IPS-18a (cell line): ENCODE data around the gene REC8.

Source experiments
- H3K27ac ChIP-seq: one replicate; pipeline ENCODE4 v1.5.1; 2013; ENCODE audit warnings: low read length
- H3K27me3 ChIP-seq: one replicate; pipeline ENCODE4 v1.6.1; 2013; ENCODE audit warnings: mild to moderate bottlenecking, low read length; ENCODE audit not compliant: control insufficient read depth, insufficient read depth
- H3K36me3 ChIP-seq: one replicate; pipeline ENCODE4 v1.6.1; 2013; ENCODE audit warnings: low read depth, low read length; ENCODE audit not compliant: control insufficient read depth
- H3K4me1 ChIP-seq: one replicate; pipeline ENCODE4 v1.6.1; 2013; ENCODE audit warnings: low read depth, low read length; ENCODE audit not compliant: control insufficient read depth
- H3K4me3 ChIP-seq: one replicate; pipeline ENCODE4 v1.5.1; 2013; ENCODE audit warnings: low read length
- H3K9ac ChIP-seq: one replicate; pipeline ENCODE4 v1.6.1; 2013; ENCODE audit warnings: mild to moderate bottlenecking, low read length, moderate library complexity
- H3K9me3 ChIP-seq: one replicate; pipeline ENCODE4 v1.6.1; 2013; ENCODE audit warnings: low read depth, low read length; ENCODE audit not compliant: control insufficient read depth

REC8 gene

DNA sequence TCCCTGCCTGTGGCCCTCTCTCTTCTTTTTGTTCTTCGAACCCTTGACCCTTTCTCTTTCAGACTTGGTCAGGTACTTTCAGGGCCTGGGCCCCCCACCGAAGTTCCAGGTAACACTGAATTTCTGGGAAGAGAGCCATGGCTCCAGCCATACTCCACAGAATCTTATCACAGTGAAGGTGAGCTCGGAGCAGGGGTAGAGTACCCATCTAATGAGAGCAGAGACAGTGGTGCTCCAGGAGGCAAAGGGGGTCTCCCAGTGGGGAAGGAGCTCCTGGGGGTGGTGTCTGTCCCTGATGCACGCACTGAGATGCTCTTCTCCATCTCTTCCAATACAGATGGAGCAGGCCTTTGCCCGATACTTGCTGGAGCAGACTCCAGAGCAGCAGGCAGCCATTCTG is 6.1 kb upstream of the REC8 start:
- Histone ChIP-seq H3K36me3 (peaks cover 8% of the 10 kb centered on the region), H3K4me1 (peaks cover 5% of the 10 kb centered on the region), H3K27me3 (no peaks in the 10 kb centered on the region), H3K9me3 (no peaks in the 10 kb centered on the region), H3K27ac (no peak overlapping the region), H3K9ac (no peak overlapping the region), H3K4me3 (no peak overlapping the region)

DNA sequence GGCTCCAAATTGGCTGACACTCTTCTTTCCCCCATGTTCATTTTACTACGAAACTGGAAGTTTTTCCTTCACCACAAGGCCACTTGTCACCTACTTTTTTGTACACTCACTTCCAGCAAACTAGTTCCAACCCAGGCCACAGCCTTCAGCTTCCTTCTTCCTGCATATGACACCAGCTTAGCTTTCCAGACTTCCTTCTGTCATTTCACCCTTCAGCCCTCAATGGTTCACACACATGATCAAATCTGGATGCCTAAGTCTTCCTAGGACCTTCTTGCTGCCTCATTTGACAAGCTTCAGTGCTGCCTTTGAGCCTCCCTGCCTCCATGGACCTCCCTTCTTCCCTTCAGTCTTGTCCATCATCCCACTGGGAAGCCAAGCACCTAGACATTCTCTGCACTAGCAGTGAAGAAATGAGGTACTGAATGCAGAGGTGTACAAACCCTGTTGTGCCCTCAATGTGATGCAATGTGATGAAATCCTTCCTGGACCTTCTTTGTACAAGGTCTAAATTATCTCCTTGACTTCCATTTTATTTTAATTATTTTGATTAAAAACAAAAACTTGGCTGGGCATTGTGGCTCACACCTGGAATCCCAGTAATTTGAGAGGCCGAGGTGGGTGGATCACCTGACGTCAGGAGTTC is 4.3 kb upstream of the REC8 start:
- Histone ChIP-seq H3K36me3 (peaks cover 7% of the 10 kb centered on the region), H3K4me3 (no peak overlapping the region), H3K27ac (no peak overlapping the region), H3K9me3 (no peaks in the 10 kb centered on the region), H3K9ac (no peak overlapping the region), H3K4me1 (peaks cover 5% of the 10 kb centered on the region), H3K27me3 (no peaks in the 10 kb centered on the region)

DNA sequence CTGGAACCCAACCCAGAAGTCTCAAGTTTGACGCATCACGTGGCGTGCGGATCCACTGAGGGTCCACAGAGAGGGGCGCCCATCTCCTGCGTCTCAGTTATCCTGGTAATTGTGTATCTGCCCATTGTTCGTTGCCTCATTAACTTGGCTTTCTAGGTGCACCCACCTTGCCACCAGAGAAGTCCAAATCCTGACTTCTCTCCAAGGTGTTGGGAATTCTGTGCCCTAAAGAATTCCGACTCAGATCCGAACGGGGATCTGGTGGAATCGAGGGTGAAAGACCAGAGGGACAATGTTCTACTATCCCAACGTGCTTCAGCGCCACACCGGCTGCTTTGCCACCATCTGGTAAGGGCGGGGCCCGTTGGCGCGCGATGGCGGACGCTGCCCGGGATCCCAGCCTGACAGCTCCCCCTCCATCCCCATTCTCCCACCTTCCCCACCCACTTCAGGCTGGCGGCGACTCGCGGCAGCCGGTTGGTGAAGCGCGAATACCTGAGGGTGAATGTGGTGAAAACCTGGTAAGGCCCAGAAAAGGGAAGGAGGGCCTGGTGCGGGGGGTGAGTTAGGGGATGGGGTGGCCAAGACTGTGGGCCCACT is 481 bp downstream of the REC8 start:
- Histone ChIP-seq H3K4me3 (peak overlapping the region; percentile 57), H3K9me3 (no peaks in the 10 kb centered on the region), H3K4me1 (peaks cover 5% of the 10 kb centered on the region), H3K9ac (peak overlapping the region; percentile 16), H3K27ac (no peak overlapping the region), H3K27me3 (no peaks in the 10 kb centered on the region), H3K36me3 (peaks cover 4% of the 10 kb centered on the region)

DNA sequence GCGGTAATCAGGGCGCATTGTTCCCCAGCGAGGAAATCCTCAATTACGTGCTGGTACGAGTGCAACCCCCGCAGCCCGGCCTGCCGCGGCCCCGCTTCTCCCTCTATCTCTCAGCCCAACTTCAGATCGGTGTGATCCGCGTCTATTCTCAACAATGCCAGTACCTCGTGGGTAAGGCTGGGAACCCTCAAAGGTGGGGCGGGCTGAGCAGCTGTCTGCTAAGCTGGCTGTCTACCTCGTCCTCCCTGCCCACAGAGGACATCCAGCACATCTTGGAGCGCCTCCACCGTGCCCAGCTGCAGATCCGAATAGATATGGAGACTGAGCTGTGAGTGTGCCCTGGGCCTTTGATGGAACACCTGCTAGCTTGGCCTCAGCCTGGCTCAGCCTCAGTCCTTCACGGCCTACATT is 996 bp downstream of the REC8 start:
- peaks cover 5% of the 10 kb centered on the region for H3K4me1 ChIP-seq
- H3K4me3 ChIP-seq: peak overlapping the region; percentile 57
- no peak overlapping the region for H3K27ac ChIP-seq
- peaks cover 8% of the 10 kb centered on the region for H3K36me3 ChIP-seq
- H3K9me3 ChIP-seq: no peaks in the 10 kb centered on the region
- H3K27me3 ChIP-seq: no peaks in the 10 kb centered on the region
- no peak overlapping the region for H3K9ac ChIP-seq

DNA sequence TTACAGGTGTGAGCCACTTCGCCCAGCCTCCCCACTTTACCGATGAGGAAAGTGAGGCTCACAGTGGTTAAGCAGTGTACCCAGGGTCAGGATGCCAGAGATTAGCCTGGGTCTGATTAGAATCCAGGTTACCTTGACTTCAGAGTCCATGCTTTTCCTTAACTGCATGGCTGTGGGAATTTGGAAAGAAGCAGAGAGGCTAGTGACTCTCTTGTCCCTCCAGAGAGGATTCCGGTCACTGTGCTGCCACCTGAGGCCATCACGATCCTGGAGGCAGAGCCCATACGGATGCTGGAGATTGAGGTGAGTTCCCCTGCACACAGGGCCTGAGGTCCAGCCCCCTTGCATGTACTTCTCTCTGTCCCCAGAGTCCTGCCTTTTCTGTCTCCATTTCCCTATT is 4.7 kb downstream of the REC8 start:
- no peaks in the 10 kb centered on the region for H3K9me3 ChIP-seq
- H3K4me3 ChIP-seq: no peak overlapping the region
- no peak overlapping the region for H3K27ac ChIP-seq
- H3K36me3 ChIP-seq: peaks cover 43% of the 10 kb centered on the region
- H3K27me3 ChIP-seq: no peaks in the 10 kb centered on the region
- H3K9ac ChIP-seq: no peak overlapping the region
- H3K4me1 ChIP-seq: peaks cover 5% of the 10 kb centered on the region

DNA sequence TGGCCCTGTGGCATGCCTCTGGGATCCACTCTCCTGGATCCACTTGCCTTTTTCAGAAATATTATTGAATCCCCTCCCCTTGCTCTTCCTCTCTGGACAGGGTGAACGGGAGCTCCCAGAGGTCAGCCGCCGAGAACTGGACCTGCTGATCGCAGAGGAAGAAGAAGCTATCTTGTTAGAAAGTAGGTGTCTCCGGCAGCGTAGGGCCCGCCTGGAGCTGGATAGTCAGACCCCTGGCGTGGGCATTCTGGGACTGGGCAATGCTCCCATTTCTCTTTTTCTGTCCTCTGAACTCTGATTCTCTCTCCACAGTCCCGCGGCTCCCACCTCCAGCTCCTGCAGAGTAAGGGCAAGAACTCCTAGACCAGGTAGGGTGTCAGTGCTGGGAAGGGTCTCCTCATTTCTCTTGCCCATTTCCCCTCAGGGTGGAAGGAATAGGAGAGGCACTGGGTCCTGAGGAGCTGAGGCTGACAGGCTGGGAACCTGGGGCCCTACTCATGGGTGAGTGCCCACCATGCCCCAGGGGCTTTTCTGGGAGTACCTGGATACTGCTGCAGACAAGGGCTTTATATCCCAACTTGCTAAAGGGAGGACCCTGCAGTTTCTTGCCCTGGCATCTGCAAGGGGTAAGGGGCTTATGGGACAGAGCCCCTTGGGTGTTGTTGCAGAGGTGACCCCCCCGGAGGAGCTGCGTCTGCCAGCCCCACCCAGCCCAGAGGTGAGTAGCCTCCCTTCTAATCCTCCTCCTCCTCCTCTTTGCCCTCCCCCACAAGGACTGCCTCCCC is 5.4 kb downstream of the REC8 start:
- Histone ChIP-seq H3K4me1 (peaks cover 3% of the 10 kb centered on the region), H3K9me3 (no peaks in the 10 kb centered on the region), H3K4me3 (no peak overlapping the region), H3K27me3 (no peaks in the 10 kb centered on the region), H3K36me3 (peaks cover 48% of the 10 kb centered on the region), H3K27ac (no peak overlapping the region), H3K9ac (no peak overlapping the region)

DNA sequence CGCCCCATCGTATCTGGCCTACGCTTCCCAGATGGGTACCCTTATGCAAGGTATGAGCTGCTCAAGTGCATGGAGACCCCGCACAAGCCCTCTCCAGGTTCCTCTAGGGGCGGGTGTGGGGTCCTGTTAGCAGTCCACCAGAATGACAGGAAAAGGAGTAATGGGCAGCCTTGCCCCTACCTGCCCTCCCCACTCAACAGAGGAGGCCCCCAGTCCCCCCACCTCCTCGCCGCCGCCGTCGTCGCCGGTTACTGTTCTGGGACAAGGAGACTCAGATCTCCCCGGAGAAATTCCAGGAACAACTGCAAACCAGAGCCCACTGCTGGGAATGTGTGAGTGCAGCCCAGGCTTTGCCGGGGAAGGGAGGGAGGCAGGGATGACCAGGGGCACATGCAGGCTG is 6.0 kb downstream of the REC8 start:
- Histone ChIP-seq H3K27me3 (no peaks in the 10 kb centered on the region), H3K27ac (no peak overlapping the region), H3K9ac (no peak overlapping the region), H3K4me3 (no peak overlapping the region), H3K9me3 (no peaks in the 10 kb centered on the region), H3K36me3 (peaks cover 55% of the 10 kb centered on the region), H3K4me1 (no peaks in the 10 kb centered on the region)

DNA sequence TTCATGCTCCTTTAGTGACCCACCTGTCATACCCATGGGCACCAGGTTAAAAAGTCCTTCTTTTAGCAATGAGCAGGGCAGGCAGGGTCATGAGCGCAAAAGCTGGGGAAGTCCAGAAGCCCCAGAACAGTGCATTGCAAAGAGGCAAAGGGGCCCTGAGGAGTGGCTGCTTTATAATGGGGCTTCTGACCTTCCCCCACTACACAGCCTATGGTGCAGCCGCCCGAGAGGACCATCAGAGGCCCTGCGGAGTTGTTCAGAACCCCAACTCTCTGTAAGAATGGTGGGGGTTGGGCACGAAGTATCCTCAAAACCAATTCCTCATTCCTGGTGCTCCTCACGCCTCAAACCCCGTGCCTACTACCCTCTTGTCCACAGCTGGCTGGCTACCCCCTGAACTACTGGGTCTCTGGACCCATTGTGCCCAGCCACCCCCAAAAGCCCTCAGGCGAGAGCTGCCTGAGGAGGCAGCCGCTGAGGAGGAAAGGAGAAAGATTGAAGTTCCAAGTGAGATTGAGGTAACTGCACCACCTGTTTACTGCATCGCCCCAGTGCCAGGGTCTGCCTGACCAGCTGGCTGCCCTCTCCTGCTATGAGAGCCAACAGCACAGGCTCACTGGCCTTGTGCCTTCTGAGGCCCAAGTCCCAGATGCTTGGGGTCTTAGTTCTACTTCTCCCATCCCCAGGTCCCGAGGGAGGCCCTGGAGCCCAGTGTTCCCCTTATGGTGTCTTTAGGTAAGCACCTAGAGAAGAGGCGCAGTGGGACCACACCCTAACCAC is 6.7 kb downstream of the REC8 start:
- no peaks in the 10 kb centered on the region for H3K9me3 ChIP-seq
- no peaks in the 10 kb centered on the region for H3K27me3 ChIP-seq
- peaks cover 62% of the 10 kb centered on the region for H3K36me3 ChIP-seq
- H3K4me3 ChIP-seq: no peak overlapping the region
- H3K9ac ChIP-seq: no peak overlapping the region
- H3K27ac ChIP-seq: no peak overlapping the region
- no peaks in the 10 kb centered on the region for H3K4me1 ChIP-seq

DNA sequence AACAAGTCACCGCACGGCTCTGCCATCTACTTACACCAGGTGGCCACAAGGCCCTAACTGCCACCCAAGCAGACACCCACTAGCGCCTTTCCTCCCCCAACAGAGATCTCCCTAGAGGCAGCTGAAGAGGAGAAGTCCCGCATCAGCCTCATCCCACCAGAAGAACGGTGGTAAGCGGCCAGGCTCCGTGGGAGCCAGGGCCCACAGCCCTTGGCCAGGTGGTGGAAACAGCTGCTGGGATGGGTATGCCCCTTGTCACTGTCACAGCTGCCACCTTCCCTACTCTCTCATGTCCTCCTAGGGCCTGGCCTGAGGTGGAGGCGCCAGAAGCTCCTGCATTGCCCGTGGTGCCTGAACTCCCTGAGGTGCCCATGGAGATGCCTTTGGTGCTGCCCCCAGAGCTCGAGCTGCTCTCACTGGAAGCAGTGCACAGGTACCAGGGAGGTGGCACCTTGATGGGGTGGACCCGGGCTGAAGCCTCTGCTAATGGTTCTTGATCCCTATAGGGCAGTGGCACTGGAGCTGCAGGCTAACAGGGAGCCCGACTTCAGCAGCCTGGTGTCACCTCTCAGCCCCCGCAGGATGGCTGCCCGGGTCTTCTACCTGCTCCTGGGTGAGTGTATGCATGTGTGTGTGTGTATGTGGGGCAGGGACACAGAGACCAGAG is 7.5 kb downstream of the REC8 start:
- Histone ChIP-seq H3K4me3 (no peak overlapping the region), H3K27me3 (no peaks in the 10 kb centered on the region), H3K4me1 (no peaks in the 10 kb centered on the region), H3K9ac (no peak overlapping the region), H3K9me3 (no peaks in the 10 kb centered on the region), H3K27ac (no peak overlapping the region), H3K36me3 (peaks cover 68% of the 10 kb centered on the region)

DNA sequence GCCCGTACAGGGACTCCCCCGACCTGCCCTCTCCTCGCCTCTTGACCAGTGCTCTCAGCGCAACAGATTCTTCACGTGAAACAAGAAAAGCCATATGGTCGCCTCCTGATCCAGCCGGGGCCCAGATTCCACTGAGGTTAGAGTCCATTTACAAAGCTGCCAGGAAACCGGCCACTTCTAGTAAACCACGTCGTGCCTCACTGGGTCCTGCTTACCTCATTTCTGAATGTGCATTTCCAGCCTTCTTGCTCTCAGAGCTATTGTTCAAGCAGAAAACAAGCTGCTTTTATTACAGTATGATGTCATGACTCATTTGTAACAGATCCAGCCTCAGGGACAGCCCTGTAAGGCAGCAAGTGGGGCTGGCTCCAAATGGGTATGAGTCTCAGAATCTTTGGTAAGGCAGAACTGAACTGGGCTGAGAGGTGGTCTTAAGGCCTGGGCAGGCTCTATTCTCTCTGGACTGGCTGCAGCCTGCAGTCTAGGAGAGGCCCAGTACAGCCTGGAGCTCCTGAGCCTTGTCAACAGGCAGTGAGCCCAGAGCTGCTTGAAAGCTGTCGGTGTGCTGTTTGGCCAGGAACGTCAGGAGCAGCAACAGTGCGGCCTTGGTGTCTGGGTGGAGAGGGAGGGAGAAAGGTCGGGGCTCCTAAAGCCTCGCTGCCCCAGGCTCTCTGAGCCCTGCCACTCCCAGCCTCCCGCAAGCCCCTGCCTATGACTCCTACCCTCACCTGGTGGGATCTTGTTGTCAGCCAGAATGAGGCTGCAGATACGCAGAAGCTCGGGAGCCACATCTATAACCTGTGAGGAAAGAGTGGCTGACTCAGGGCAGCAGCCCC is 8.3 kb downstream of the REC8 start:
- H3K9me3 ChIP-seq: no peaks in the 10 kb centered on the region
- H3K27ac ChIP-seq: no peak overlapping the region
- no peaks in the 10 kb centered on the region for H3K4me1 ChIP-seq
- H3K27me3 ChIP-seq: no peaks in the 10 kb centered on the region
- H3K9ac ChIP-seq: no peak overlapping the region
- no peak overlapping the region for H3K4me3 ChIP-seq
- peaks cover 76% of the 10 kb centered on the region for H3K36me3 ChIP-seq
